Esophagus muscularis mucosa (tissue), 4 donors: ENCODE data around the gene TIE1. TPM values are rescaled to one million over a fixed set of nuclear protein-coding genes. Genes with fewer than 3 reads are reported as not detected.

Source experiments
- DNase-seq: peaks from one replicate; pipeline ENCODE4 v3.0.0-alpha.2; 2017; ENCODE audit errors: extremely low spot score
- H3K27ac ChIP-seq, 4 donors: fragments of 200-600 bp; sonication (generic); replicated peaks in 1 of 4; 1 replicate in 3 of 4; 2 replicates in 1 of 4; pipeline ENCODE4 v1.5.1; 2016 to 2019; ENCODE audit warnings: mild to moderate bottlenecking in 1 of 4
- H3K27me3 ChIP-seq, 4 donors: fragments of 200-600 bp; sonication (generic); one replicate each; pipeline versions ENCODE4 v1.5.1 to v1.6.0; 2016 to 2019
- H3K36me3 ChIP-seq, 4 donors: fragments of 200-600 bp; sonication (generic); one replicate each; pipeline ENCODE4 v1.5.1; 2016 to 2019
- H3K4me1 ChIP-seq, 4 donors: fragments of 200-600 bp; sonication (generic); one replicate each; pipeline ENCODE4 v1.5.1; 2016 to 2019
- H3K4me3 ChIP-seq, 4 donors: fragments of 200-600 bp; sonication (generic); 1 replicate in 2 of 4; 2 replicates in 2 of 4; pipeline ENCODE4 v1.5.1; 2016 to 2019; ENCODE audit warnings: mild to moderate bottlenecking in 4 of 4, moderate library complexity in 1 of 4
- H3K9me3 ChIP-seq, 4 donors: fragments of 200-600 bp; sonication (generic); 1 replicate in 3 of 4; 2 replicates in 1 of 4; pipeline ENCODE4 v1.5.1; 2016 to 2019
- EP300 ChIP-seq: sonication (generic); formaldehyde crosslinking; IDR thresholded peaks from one replicate; pipeline ENCODE4 v1.6.1; 2017; ENCODE audit warnings: antibody characterized with exemption
- POLR2A ChIP-seq: fragments of 450-650 bp; IDR thresholded peaks from one replicate; pipeline ENCODE4 v1.6.1; 2017; ENCODE audit warnings: antibody characterized with exemption, moderate library complexity, mild to moderate bottlenecking, low read depth
- POLR2AphosphoS5 ChIP-seq, 2 donors: sonication (generic); formaldehyde crosslinking; IDR thresholded peaks; one replicate each; pipeline ENCODE4 v1.6.1; 2017; ENCODE audit warnings: antibody characterized with exemption in 2 of 2
- WGBS: methylation state at CpG from one replicate; pipeline ENCODE4 v1.1.5; 2018; 5-methylcytosine and 5-hydroxymethylcytosine counted together
- intact Hi-C: fragments of 100-400 bp; cut with DNase I; formaldehyde crosslinking; loops from one replicate; pipeline ENCODE4 v1.15.1; 2023
- total RNA-seq, 4 donors: library from RNA; depleted of rRNA; stranded (reverse); fragments of >200 nt; gene quantifications; one replicate each; pipeline versions ENCODE4 v1.1.0 to v1.2.1, GENCODE V29; 2016
- TF ChIP-seq, protein P1 (sequence below), 3 experiments: fragments of 200-600 bp in 2 of 3; fragments of 450-650 bp in 1 of 3; sonication (generic) in 2 of 3; IDR thresholded peaks; one replicate each; pipeline ENCODE4 v1.5.1; 2017 to 2019; ENCODE audit warnings: antibody characterized with exemption in 3 of 3, mild to moderate bottlenecking in 2 of 3, moderate library complexity in 1 of 3

TIE1 gene
- total RNA-seq, 4 donors from 2014 or later: 16.2 to 51.1 (median 32.6) TPM

DNA sequence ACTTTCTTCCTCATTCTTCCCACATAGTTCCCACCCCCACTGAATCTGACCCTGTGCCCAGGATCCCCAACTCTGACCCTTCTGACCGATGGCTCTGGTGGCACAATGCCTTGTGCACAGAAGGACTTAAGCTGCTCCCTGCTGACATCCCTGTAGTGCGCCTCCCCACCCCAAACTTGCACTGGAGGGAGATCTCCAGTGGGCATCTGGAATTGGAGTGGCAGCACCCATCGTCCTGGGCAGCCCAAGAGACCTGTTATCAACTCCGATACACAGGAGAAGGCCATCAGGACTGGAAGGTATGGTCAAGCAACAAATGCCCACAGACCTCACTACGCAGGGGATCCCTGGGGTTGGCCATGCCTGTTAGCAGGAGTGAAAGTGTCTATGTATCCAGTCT lies 45.9 kb downstream of the TIE1 start:
- Histone ChIP-seq H3K27me3 (no peaks in the 10 kb centered on the region), H3K4me3 (no peak overlapping the region), H3K27ac (no peak overlapping the region), H3K4me1 (peaks cover 22 to 45% (median 23%) of the 10 kb centered on the region in 4 donors), H3K9me3 (no peaks in the 10 kb centered on the region), H3K36me3 (no peaks in the 10 kb centered on the region)
- intact Hi-C loops: loop anchor here (5.0 to 10.0 kb wide), 2 partner anchors 54 to 112 kb away; no protein-coding TSS in a partner anchor
- TF ChIP-seq EP300: no peak
- no peak for TF ChIP-seq POLR2AphosphoS5 (IDR thresholded peaks at IDR 0.05)
- TF ChIP-seq POLR2A: no peak
- TF ChIP-seq, protein P1, sequence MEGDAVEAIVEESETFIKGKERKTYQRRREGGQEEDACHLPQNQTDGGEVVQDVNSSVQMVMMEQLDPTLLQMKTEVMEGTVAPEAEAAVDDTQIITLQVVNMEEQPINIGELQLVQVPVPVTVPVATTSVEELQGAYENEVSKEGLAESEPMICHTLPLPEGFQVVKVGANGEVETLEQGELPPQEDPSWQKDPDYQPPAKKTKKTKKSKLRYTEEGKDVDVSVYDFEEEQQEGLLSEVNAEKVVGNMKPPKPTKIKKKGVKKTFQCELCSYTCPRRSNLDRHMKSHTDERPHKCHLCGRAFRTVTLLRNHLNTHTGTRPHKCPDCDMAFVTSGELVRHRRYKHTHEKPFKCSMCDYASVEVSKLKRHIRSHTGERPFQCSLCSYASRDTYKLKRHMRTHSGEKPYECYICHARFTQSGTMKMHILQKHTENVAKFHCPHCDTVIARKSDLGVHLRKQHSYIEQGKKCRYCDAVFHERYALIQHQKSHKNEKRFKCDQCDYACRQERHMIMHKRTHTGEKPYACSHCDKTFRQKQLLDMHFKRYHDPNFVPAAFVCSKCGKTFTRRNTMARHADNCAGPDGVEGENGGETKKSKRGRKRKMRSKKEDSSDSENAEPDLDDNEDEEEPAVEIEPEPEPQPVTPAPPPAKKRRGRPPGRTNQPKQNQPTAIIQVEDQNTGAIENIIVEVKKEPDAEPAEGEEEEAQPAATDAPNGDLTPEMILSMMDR (IDR thresholded peaks at IDR 0.05): no peak
- no peak for DNase-seq
- 91% methylated on average over 5 of the region's 5 CpGs for WGBS

GRCh38 chr1:43348343-43348808 lies 47.6 kb downstream of the TIE1 start:
- intact Hi-C loops: loop anchor here (5.0 to 10.0 kb wide), 2 partner anchors 56 to 114 kb away; no protein-coding TSS in a partner anchor
- Histone ChIP-seq H3K27me3 (no peaks in the 10 kb centered on the region), H3K4me3 (peak overlapping the region; percentile 62 to 73 (median 70)), H3K36me3 (no peaks in the 10 kb centered on the region), H3K9me3 (no peaks in the 10 kb centered on the region), H3K4me1 (peaks cover 22 to 44% (median 23%) of the 10 kb centered on the region in 4 donors), H3K27ac (peak overlapping the region; percentile 87 to 94 (median 90))
- WGBS: 80% methylated on average over 2 of the region's 22 CpGs
- TF ChIP-seq POLR2A: no peak
- TF ChIP-seq POLR2AphosphoS5 (IDR thresholded peaks at IDR 0.05): no peak
- TF ChIP-seq, protein P1 (IDR thresholded peaks at IDR 0.05): no peak
- no peak for TF ChIP-seq EP300
- no peak for DNase-seq

DNA sequence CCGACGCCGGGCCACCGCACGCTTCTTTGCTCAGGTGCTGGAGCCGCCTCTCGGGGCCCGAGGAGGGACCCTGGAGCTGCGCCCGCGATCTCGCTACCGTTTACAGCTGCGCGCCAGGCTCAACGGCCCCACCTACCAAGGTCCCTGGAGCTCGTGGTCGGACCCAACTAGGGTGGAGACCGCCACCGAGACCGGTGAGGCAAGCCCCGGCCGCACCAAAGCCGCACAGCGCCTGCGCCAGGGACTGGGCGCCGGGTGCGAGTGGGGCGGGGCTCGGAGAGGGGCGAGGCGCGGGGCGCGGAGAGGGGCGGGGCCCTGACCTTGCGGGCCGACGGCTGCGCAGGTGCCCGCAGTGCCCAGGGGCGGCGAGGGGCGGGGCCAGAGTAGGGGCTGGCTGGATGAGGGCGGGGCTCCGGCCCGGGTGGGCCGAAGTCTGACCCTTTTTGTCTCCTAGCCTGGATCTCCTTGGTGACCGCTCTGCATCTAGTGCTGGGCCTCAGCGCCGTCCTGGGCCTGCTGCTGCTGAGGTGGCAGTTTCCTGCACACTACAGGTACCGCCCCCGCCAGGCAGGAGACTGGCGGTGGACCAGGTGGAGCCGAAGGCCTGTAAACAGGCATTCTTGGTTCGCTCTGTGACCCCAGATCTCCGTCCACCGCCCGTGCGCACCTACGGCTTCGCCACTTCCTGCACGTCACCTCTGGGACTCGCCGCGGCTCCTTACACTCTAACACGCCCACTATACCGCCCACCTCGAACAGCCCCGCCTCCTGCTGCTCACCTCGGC lies 48.2 kb downstream of the TIE1 start:
- 0% methylated on average over 12 of the region's 72 CpGs for WGBS
- intact Hi-C loops: loop anchor here (5.0 to 10.0 kb wide), 2 partner anchors 57 to 114 kb away; no protein-coding TSS in a partner anchor
- no peaks in the 10 kb centered on the region for H3K27me3 ChIP-seq

DNA sequence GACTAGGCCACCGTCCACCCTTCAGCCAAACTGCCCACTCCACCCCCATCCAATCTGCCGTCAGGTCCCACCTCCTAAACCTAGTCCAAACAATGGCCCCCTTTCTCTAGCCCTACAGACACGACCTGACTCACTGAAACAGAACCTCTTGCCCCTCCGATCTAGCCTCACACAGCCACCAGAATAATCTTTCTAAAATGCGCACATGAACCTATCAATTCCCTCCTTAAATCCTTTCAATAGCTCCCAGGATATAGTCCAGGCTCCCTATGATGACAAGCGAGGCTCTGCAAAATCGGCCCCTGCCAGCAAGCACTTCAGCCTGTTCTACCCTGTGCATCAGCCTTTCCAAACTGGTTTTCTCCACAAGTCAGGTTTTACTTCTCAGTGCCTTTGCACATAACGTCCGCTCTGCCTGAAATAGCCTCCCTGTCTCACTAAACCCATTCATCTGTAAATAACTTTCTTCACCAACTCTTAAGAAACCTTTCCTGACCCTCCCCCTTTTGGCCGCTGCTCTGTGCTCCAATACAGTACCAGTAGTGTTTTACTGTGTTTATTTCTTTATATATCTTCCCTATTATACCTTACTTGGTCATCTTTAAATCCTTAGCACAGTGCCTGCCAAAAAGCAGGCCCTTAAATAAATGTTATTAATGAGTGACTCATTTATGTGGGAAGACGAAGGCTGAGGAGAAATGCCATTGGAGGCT lies 49.0 kb downstream of the TIE1 start:
- TF ChIP-seq, protein P1 (IDR thresholded peaks at IDR 0.05): no peak
- no peak for TF ChIP-seq EP300
- no peak for TF ChIP-seq POLR2A
- TF ChIP-seq POLR2AphosphoS5 (IDR thresholded peaks at IDR 0.05): no peak
- peak overlapping the region; percentile 62 to 73 (median 70) for H3K4me3 ChIP-seq
- no peaks in the 10 kb centered on the region for H3K9me3 ChIP-seq
- intact Hi-C loops: loop anchor here (5.0 to 10.0 kb wide), 2 partner anchors 57 to 115 kb away; no protein-coding TSS in a partner anchor
- peaks cover 22 to 30% (median 23%) of the 10 kb centered on the region in 4 donors for H3K4me1 ChIP-seq
- peak; percentile 77 for DNase-seq
- peak overlapping the region; percentile 87 to 94 (median 90) for H3K27ac ChIP-seq
- 29% methylated on average over 11 of the region's 11 CpGs for WGBS
- peaks cover 0 to 1% (median 0%) of the 10 kb centered on the region in 4 donors for H3K36me3 ChIP-seq
- no peaks in the 10 kb centered on the region for H3K27me3 ChIP-seq

More for the DNA sequence above, 48.2 kb downstream of the TIE1 start:
- TF ChIP-seq POLR2A (no peak), POLR2AphosphoS5 (IDR thresholded peaks at IDR 0.05) (peak; percentile 69 to 82), EP300 (no peak)
- TF ChIP-seq, protein P1 (IDR thresholded peaks at IDR 0.05): peak in 1 of 3 experiments; percentile 4
- Histone ChIP-seq H3K4me3 (peak overlapping the region; percentile 62 to 73 (median 70)), H3K27ac (peak overlapping the region; percentile 87 to 94 (median 90)), H3K36me3 (no peaks in the 10 kb centered on the region), H3K4me1 (peaks cover 22 to 37% (median 23%) of the 10 kb centered on the region in 4 donors), H3K9me3 (no peaks in the 10 kb centered on the region)
- peak; percentile 92 for DNase-seq
